ENCODE results near the gene KIAA1671. TPM values are rescaled to one million over a fixed set of nuclear protein-coding genes. Genes with fewer than 3 reads are reported as not detected.

Gene KIAA1671
- polyA plus RNA-seq, 1 donor from 2014 or later, result 3.0 TPM

- no peak overlapping the region for H3K27ac ChIP-seq (ENCODE audit: low read length)
Observed at GRCh38 chr22:25193130-25193529, 240.6 kb downstream of the KIAA1671 start.

DNA sequence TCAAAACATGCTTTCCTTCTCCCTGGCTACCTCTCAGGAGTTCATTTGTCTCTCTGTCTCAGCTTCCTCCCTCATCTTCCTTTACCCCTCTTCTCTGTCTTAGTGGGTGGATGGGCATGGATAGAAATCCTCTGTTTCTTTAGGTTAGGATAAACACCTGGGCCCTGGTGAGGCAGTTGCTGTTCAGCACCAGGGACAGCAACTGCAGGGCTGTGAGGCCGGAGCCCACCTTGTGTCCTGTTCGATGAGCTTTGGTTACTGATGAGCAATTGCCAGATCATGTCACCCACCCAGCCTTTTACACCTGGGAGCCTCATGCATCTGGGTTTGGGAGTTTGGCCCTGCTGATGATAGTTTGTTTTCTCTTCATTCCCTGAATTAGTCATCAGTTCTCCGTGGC lies 241.0 kb downstream of the KIAA1671 start:
- no peaks in the 10 kb centered on the region for H3F3A ChIP-seq (ENCODE audit: insufficient read depth, low read length, poor library complexity, severe bottlenecking)
- H3K9me2 ChIP-seq (ENCODE audit: insufficient read depth, low read length), result no peaks in the 10 kb centered on the region
- H3K4me2 ChIP-seq (ENCODE audit: low read length), result no peak overlapping the region
- no peak overlapping the region for H3K4me3 ChIP-seq (ENCODE audit: low read length)
- no peaks in the 10 kb centered on the region for H3K9me3 ChIP-seq (ENCODE audit: low read length)
- no peak overlapping the region for H2AFZ ChIP-seq (ENCODE audit: low read depth, low read length)
- no peaks in the 10 kb centered on the region for H3K36me3 ChIP-seq (ENCODE audit: insufficient read depth, low read length)
- no peaks in the 10 kb centered on the region for H3K27me3 ChIP-seq (ENCODE audit: insufficient read depth, low read depth, low read length)
- peak; percentile 29 for TF ChIP-seq REST (IDR thresholded peaks at IDR 0.05; ENCODE audit: borderline replicate concordance)
- TF ChIP-seq EZH2 (IDR thresholded peaks at IDR 0.05; ENCODE audit: borderline replicate concordance, insufficient read depth, low read length, poor library complexity, severe bottlenecking), result no peak
- no peaks in the 10 kb centered on the region for H4K20me1 ChIP-seq (ENCODE audit: insufficient read depth)
- H3K79me2 ChIP-seq (replicated peaks; ENCODE audit: insufficient read depth, low read length), result no peaks in the 10 kb centered on the region
- H3K9ac ChIP-seq (ENCODE audit: low read length), result no peak overlapping the region
- no peak overlapping the region for H3K27ac ChIP-seq (ENCODE audit: low read length)

More at GRCh38 chr22:25193130-25193529, 240.6 kb downstream of the KIAA1671 start:
- no peak overlapping the region for H3K4me2 ChIP-seq (ENCODE audit: low read length)
- H3K79me2 ChIP-seq (replicated peaks; ENCODE audit: insufficient read depth, low read length), result no peaks in the 10 kb centered on the region
- H2AFZ ChIP-seq (ENCODE audit: low read depth, low read length), result no peak overlapping the region
- H3F3A ChIP-seq (ENCODE audit: insufficient read depth, low read length, poor library complexity, severe bottlenecking), result no peaks in the 10 kb centered on the region
- H3K27me3 ChIP-seq (ENCODE audit: insufficient read depth, low read depth, low read length), result no peaks in the 10 kb centered on the region
- no peak overlapping the region for H3K4me3 ChIP-seq (ENCODE audit: low read length)
- TF ChIP-seq SMC3 (conservative IDR thresholded peaks at IDR 0.05; ENCODE audit: poor library complexity), result no peak
- no peak for TF ChIP-seq EZH2 (IDR thresholded peaks at IDR 0.05; ENCODE audit: borderline replicate concordance, insufficient read depth, low read length, poor library complexity, severe bottlenecking)
- TF ChIP-seq TAF1 (IDR thresholded peaks at IDR 0.05; ENCODE audit: low read depth), result no peak
- TF ChIP-seq EP300 (conservative IDR thresholded peaks at IDR 0.05; ENCODE audit: poor library complexity, severe bottlenecking), result no peak
- no peak for TF ChIP-seq POLR2AphosphoS5 (IDR thresholded peaks at IDR 0.05)
- TF ChIP-seq CTCF (IDR thresholded peaks at IDR 0.05; ENCODE audit: poor library complexity, severe bottlenecking), result no peak
- TF ChIP-seq REST (IDR thresholded peaks at IDR 0.05; ENCODE audit: borderline replicate concordance), result no peak
- TF ChIP-seq MXI1 (conservative IDR thresholded peaks at IDR 0.05; ENCODE audit: poor library complexity, severe bottlenecking), result no peak
- no peak for TF ChIP-seq RAD21 (conservative IDR thresholded peaks at IDR 0.05)
- no peaks in the 10 kb centered on the region for H3K36me3 ChIP-seq (ENCODE audit: insufficient read depth, low read length)
- H3K9me3 ChIP-seq (ENCODE audit: low read length), result no peaks in the 10 kb centered on the region
- no peaks in the 10 kb centered on the region for H3K9me2 ChIP-seq (ENCODE audit: insufficient read depth, low read length)
- no peaks in the 10 kb centered on the region for H4K20me1 ChIP-seq (ENCODE audit: insufficient read depth)
- no peak overlapping the region for H3K9ac ChIP-seq (ENCODE audit: low read length)
